ENCODE data around the gene ARPC2. TPM values are rescaled to one million over a fixed set of nuclear protein-coding genes. Genes with fewer than 3 reads are reported as not detected.

The ARPC2 gene
- total RNA-seq, 2 donors from 2014 or later, result 182 to 207 TPM

DNA sequence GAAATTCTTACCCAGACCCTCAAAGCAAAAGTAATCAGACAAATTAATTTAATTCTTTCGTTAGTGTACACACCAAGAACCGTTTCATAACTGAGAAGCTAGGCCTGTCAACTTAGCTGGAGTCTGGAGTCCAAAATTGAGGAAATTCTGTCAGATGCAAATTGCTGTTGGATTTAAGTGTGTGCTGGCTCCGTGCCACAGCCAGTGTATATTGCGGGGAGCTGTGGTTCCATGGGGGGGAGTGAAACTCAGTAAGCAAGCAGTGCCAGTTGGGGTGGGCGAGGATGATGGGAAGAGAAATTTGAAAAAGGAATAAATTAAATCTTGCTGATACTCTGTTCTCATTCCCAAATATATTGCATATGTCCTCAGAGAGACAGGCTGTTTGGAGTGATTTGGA lies 4.0 kb downstream of the ARPC2 start:
- Histone ChIP-seq H3K36me3 (no peaks in the 10 kb centered on the region), H3K4me1 (replicated peaks) (peaks cover 15% of the 10 kb centered on the region), H3K9me3 (no peaks in the 10 kb centered on the region), H3K27ac (peak overlapping the region in 1 of 2 donors; percentile 9), H3K4me3 (no peak overlapping the region), H3K27me3 (replicated peaks; ENCODE audit: insufficient read depth) (no peaks in the 10 kb centered on the region)
- intact Hi-C loops (cut with DNase I), result no loop called here
- WGBS, result 64% methylated on average over 5 of the region's 5 CpGs
- TF ChIP-seq POLR2A (IDR thresholded peaks at IDR 0.05) (no peak), POLR2AphosphoS5 (IDR thresholded peaks at IDR 0.05) (no peak)
- TF ChIP-seq, protein P1, sequence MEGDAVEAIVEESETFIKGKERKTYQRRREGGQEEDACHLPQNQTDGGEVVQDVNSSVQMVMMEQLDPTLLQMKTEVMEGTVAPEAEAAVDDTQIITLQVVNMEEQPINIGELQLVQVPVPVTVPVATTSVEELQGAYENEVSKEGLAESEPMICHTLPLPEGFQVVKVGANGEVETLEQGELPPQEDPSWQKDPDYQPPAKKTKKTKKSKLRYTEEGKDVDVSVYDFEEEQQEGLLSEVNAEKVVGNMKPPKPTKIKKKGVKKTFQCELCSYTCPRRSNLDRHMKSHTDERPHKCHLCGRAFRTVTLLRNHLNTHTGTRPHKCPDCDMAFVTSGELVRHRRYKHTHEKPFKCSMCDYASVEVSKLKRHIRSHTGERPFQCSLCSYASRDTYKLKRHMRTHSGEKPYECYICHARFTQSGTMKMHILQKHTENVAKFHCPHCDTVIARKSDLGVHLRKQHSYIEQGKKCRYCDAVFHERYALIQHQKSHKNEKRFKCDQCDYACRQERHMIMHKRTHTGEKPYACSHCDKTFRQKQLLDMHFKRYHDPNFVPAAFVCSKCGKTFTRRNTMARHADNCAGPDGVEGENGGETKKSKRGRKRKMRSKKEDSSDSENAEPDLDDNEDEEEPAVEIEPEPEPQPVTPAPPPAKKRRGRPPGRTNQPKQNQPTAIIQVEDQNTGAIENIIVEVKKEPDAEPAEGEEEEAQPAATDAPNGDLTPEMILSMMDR (IDR thresholded peaks at IDR 0.05), result no peak
- no peak for DNase-seq (ENCODE audit: low spot score)

DNA sequence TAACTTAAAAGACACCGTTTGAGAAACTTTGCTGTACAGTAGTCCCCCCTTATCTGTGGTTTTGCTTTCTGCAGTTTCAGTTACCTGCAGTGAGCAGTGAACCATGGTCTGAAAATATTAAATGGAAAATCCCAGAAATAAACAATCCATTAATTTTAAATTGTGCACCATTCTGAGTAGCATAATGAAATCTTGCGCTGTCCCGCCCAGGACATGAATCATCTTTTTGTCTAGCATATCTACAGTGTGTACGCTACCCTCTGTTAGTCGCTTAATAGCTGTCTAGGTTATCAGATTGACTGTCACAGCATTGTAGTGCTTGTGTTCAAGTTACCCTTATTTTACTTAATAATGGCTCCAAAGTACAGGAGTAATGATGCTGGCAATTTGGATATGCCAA lies 6.1 kb downstream of the ARPC2 start:
- Histone ChIP-seq H3K27me3 (replicated peaks; ENCODE audit: insufficient read depth) (no peaks in the 10 kb centered on the region), H3K36me3 (no peaks in the 10 kb centered on the region), H3K4me1 (replicated peaks) (peaks cover 13% of the 10 kb centered on the region), H3K27ac (no peak overlapping the region), H3K9me3 (no peaks in the 10 kb centered on the region), H3K4me3 (no peak overlapping the region)
- TF ChIP-seq POLR2AphosphoS5 (IDR thresholded peaks at IDR 0.05) (no peak), POLR2A (IDR thresholded peaks at IDR 0.05) (no peak)
- TF ChIP-seq, protein P1 (IDR thresholded peaks at IDR 0.05), result no peak
- WGBS, result 75% methylated on average over 5 of the region's 5 CpGs
- intact Hi-C loops (cut with DNase I), result no loop called here
- no peak for DNase-seq (ENCODE audit: low spot score)

DNA sequence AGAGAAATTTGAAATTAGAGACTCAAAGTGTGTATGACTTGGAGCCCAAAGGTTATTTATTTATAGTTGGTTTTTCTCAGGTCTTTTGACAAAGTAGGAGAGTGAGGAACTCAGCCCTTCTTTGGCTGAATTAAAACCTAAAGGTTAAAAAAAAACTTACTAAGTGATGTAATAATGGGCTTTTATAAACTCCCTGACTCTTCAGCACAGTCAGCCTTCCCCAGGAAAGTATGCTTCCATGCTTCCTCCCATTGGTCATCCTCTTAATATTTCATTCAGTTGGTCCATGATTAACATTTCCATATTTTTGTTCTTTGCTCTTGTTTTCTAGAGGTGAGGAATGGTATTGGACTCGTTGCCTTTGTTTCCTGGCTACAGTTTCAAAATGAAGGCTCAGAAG lies 7.2 kb downstream of the ARPC2 start:
- Histone ChIP-seq H3K27me3 (replicated peaks; ENCODE audit: insufficient read depth) (no peaks in the 10 kb centered on the region), H3K4me3 (no peak overlapping the region), H3K4me1 (replicated peaks) (peaks cover 9% of the 10 kb centered on the region), H3K9me3 (no peaks in the 10 kb centered on the region), H3K36me3 (no peaks in the 10 kb centered on the region), H3K27ac (no peak overlapping the region)
- intact Hi-C loops (cut with DNase I), result no loop called here
- no peak for TF ChIP-seq POLR2A (IDR thresholded peaks at IDR 0.05)
- TF ChIP-seq POLR2AphosphoS5 (IDR thresholded peaks at IDR 0.05), result no peak
- TF ChIP-seq, protein P1 (IDR thresholded peaks at IDR 0.05), result no peak
- DNase-seq (ENCODE audit: low spot score), result no peak
- 78% methylated on average over 1 of the region's 1 CpG for WGBS

DNA sequence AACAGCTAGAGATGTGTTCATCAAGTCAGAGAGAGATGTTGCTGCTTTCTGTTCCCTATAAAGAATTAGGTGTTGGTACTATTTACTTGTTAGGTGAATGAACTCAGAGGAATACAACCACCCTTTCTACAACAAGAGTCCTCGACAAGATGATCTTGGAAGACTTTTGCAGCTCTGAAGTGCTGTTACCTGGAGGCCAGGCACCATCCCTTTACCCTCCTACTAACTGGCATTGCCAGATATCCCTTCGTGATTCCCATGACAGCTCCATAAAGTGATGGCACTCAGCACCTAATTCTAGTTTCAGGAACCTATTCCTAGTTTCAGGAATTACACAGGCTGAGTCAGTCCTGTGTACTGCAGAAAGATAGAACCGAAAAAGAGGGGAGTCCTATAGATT lies 9.9 kb downstream of the ARPC2 start:
- no peak for DNase-seq (ENCODE audit: low spot score)
- 86% methylated on average over 3 of the region's 3 CpGs for WGBS
- no peaks in the 10 kb centered on the region for H3K9me3 ChIP-seq
- no peaks in the 10 kb centered on the region for H3K27me3 ChIP-seq (replicated peaks; ENCODE audit: insufficient read depth)
- H3K4me3 ChIP-seq, result no peak overlapping the region
- H3K27ac ChIP-seq, result no peak overlapping the region
- H3K36me3 ChIP-seq, result no peaks in the 10 kb centered on the region
- TF ChIP-seq POLR2AphosphoS5 (IDR thresholded peaks at IDR 0.05) (no peak), POLR2A (IDR thresholded peaks at IDR 0.05) (no peak)
- TF ChIP-seq, protein P1 (IDR thresholded peaks at IDR 0.05), result no peak
- intact Hi-C loops (cut with DNase I), result no loop called here
- H3K4me1 ChIP-seq (replicated peaks), result no peaks in the 10 kb centered on the region

GRCh38 chr2:218228366-218229090 lies 11.5 kb downstream of the ARPC2 start:
- TF ChIP-seq POLR2A (IDR thresholded peaks at IDR 0.05) (no peak), POLR2AphosphoS5 (IDR thresholded peaks at IDR 0.05) (no peak)
- TF ChIP-seq, protein P1 (IDR thresholded peaks at IDR 0.05), result no peak
- Histone ChIP-seq H3K9me3 (no peaks in the 10 kb centered on the region), H3K27ac (peak overlapping the region; percentile 16 to 54), H3K27me3 (replicated peaks; ENCODE audit: insufficient read depth) (no peaks in the 10 kb centered on the region), H3K4me3 (no peak overlapping the region), H3K4me1 (replicated peaks) (no peaks in the 10 kb centered on the region), H3K36me3 (no peaks in the 10 kb centered on the region)
- intact Hi-C loops (cut with DNase I), result no loop called here
- 89% methylated on average over 6 of the region's 6 CpGs for WGBS
- DNase-seq (ENCODE audit: low spot score), result no peak
